Type B pancreatic cell (in vitro differentiated cells): Measurements from ENCODE around the gene GDI2. TPM values are rescaled to one million over a fixed set of nuclear protein-coding genes. Genes with fewer than 3 reads are reported as not detected.
A peak's percentile ranks its signal among the peaks of the same experiment; 100 is the strongest.
"Not testable (repeated sequence)": the region's sequence is repeated elsewhere in the genome, so short reads cannot be mapped to it uniquely, and the experiment has no call there.

ENCODE experiments used
- DNase-seq: peaks from one replicate; pipeline ENCODE4 v3.0.0; 2021; ENCODE audit warnings: mixed read lengths; ENCODE audit not compliant: unreplicated experiment; ENCODE audit errors: extremely low spot score
- H3K27ac Mint-ChIP-seq: 2 replicates; pipeline ENCODE4 v1.8.0; 2021; ENCODE audit warnings: mild to moderate bottlenecking, mixed read lengths
- H3K27me3 Mint-ChIP-seq: 2 replicates; pipeline ENCODE4 v1.8.0; 2021; ENCODE audit warnings: mixed read lengths
- H3K36me3 Mint-ChIP-seq: 2 replicates; pipeline ENCODE4 v1.8.0; 2021; ENCODE audit warnings: mixed read lengths
- H3K4me1 Mint-ChIP-seq: one replicate; pipeline ENCODE4 v1.8.0; 2021; ENCODE audit warnings: mixed read lengths; ENCODE audit not compliant: unreplicated experiment
- H3K4me3 Mint-ChIP-seq: 2 replicates; pipeline ENCODE4 v1.8.0; 2021; ENCODE audit warnings: mild to moderate bottlenecking, mixed read lengths
- H3K9me3 Mint-ChIP-seq: 2 replicates; pipeline ENCODE4 v1.8.0; 2021; ENCODE audit warnings: mixed read lengths
- CTCF ChIP-seq: fragments of 200-600 bp; sonication (generic); conservative IDR thresholded peaks from 2 replicates; pipeline ENCODE4 v1.5.0; 2021; ENCODE audit warnings: antibody characterized with exemption, mild to moderate bottlenecking
- total RNA-seq: library from RNA; stranded (reverse); gene quantifications from 2 replicates; pipeline ENCODE4 v1.2.1, GENCODE V29; 2021; ENCODE audit warnings: low replicate concordance

Gene GDI2
- total RNA-seq, 1 donor from 2014 or later: 245 TPM

- no peak for TF ChIP-seq CTCF
- Mint-ChIP-seq H3K27me3 (no peaks in the 10 kb centered on the region), H3K36me3 (peaks cover 48% of the 10 kb centered on the region), H3K4me1 (no peaks in the 10 kb centered on the region), H3K4me3 (no peak overlapping the region), H3K9me3 (no peaks in the 10 kb centered on the region), H3K27ac (no peak overlapping the region)
- no peak for DNase-seq
These were observed 23.6 kb downstream of the GDI2 start for GRCh38 chr10:5789626-5790025.

- H3K9me3 Mint-ChIP-seq: no peaks in the 10 kb centered on the region
- no peak overlapping the region for H3K4me3 Mint-ChIP-seq
- TF ChIP-seq CTCF: no peak
- peaks cover 55% of the 10 kb centered on the region for H3K36me3 Mint-ChIP-seq
- no peaks in the 10 kb centered on the region for H3K4me1 Mint-ChIP-seq
- H3K27ac Mint-ChIP-seq: no peak overlapping the region
- no peak for DNase-seq
- no peaks in the 10 kb centered on the region for H3K27me3 Mint-ChIP-seq
These were observed 24.3 kb downstream of the GDI2 start for GRCh38 chr10:5788969-5789368.

- H3K27me3 Mint-ChIP-seq: no peaks in the 10 kb centered on the region
- DNase-seq: no peak
- no peaks in the 10 kb centered on the region for H3K4me1 Mint-ChIP-seq
- no peaks in the 10 kb centered on the region for H3K9me3 Mint-ChIP-seq
- peaks cover 73% of the 10 kb centered on the region for H3K36me3 Mint-ChIP-seq
- TF ChIP-seq CTCF: no peak
- no peak overlapping the region for H3K27ac Mint-ChIP-seq
- no peak overlapping the region for H3K4me3 Mint-ChIP-seq
These were observed 29.9 kb downstream of the GDI2 start for GRCh38 chr10:5783300-5783699.

GRCh38 chr10:5782174-5782573 is 31.1 kb downstream of the GDI2 start:
- Mint-ChIP-seq H3K27me3 (no peaks in the 10 kb centered on the region), H3K27ac (no peak overlapping the region), H3K36me3 (peaks cover 74% of the 10 kb centered on the region), H3K4me1 (no peaks in the 10 kb centered on the region), H3K4me3 (no peak overlapping the region), H3K9me3 (no peaks in the 10 kb centered on the region)
- no peak for DNase-seq
- no peak for TF ChIP-seq CTCF

- Mint-ChIP-seq H3K9me3 (no peaks in the 10 kb centered on the region), H3K36me3 (peaks cover 66% of the 10 kb centered on the region), H3K4me3 (no peak overlapping the region), H3K4me1 (peaks cover 7% of the 10 kb centered on the region), H3K27me3 (no peaks in the 10 kb centered on the region), H3K27ac (no peak overlapping the region)
- DNase-seq: no peak
- no peak for TF ChIP-seq CTCF
These were observed 33.5 kb downstream of the GDI2 start for GRCh38 chr10:5779730-5780129.

GRCh38 chr10:5777758-5778157 is 35.5 kb downstream of the GDI2 start:
- not testable (repeated sequence) for H3K4me1 Mint-ChIP-seq, H3K4me3 Mint-ChIP-seq, DNase-seq, H3K9me3 Mint-ChIP-seq, H3K27me3 Mint-ChIP-seq
- H3K27ac Mint-ChIP-seq: peak overlapping the region; percentile 46
- peaks cover 55% of the 10 kb centered on the region for H3K36me3 Mint-ChIP-seq
